Peyer's patch (tissue), 4 donors: ENCODE measurements around the gene MRPS11.

ENCODE experiments used
- POLR2A ChIP-seq, 2 donors: fragments of 450-650 bp; IDR thresholded peaks; one replicate each; pipeline ENCODE4 v1.5.1; 2017; ENCODE audit warnings: antibody characterized with exemption in 2 of 2, mild to moderate bottlenecking in 2 of 2, moderate library complexity in 2 of 2
- TF ChIP-seq, protein P1 (sequence below), 6 experiments: fragments of 450-650 bp in 4 of 6; fragments of 200-600 bp in 2 of 6; sonication (generic) in 1 of 6; IDR thresholded peaks; one replicate each; pipeline ENCODE4 v1.5.1; 2017 to 2019; ENCODE audit warnings: antibody characterized with exemption in 6 of 6, mild to moderate bottlenecking in 3 of 6, moderate library complexity in 1 of 6

- TF ChIP-seq, protein P1, sequence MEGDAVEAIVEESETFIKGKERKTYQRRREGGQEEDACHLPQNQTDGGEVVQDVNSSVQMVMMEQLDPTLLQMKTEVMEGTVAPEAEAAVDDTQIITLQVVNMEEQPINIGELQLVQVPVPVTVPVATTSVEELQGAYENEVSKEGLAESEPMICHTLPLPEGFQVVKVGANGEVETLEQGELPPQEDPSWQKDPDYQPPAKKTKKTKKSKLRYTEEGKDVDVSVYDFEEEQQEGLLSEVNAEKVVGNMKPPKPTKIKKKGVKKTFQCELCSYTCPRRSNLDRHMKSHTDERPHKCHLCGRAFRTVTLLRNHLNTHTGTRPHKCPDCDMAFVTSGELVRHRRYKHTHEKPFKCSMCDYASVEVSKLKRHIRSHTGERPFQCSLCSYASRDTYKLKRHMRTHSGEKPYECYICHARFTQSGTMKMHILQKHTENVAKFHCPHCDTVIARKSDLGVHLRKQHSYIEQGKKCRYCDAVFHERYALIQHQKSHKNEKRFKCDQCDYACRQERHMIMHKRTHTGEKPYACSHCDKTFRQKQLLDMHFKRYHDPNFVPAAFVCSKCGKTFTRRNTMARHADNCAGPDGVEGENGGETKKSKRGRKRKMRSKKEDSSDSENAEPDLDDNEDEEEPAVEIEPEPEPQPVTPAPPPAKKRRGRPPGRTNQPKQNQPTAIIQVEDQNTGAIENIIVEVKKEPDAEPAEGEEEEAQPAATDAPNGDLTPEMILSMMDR (IDR thresholded peaks at IDR 0.05) = no peak
- no peak for TF ChIP-seq POLR2A (IDR thresholded peaks at IDR 0.05)
Measured at GRCh38 chr15:88525418-88525817, 57.9 kb downstream of the MRPS11 start.
